ENCODE data around the gene CCR5AS.

GRCh38 chr3:46442576-46443530 lies 36.0 kb upstream of the CCR5AS start:
- TF ChIP-seq POLR2AphosphoS5 (IDR thresholded peaks at IDR 0.05) (no peak), CTCF (IDR thresholded peaks at IDR 0.05) (peak in 2 of 4 experiments; percentile 55 to 78), POLR2A (IDR thresholded peaks at IDR 0.05) (no peak)

All from prostate gland (tissue), 2 donors.